NCI-H524 (cell line): ENCODE data around the gene VSTM5.
"Not testable (repeated sequence)": the region's sequence is repeated elsewhere in the genome, so short reads cannot be mapped to it uniquely, and the experiment has no call there.

Experiments
- DNase-seq, 2 experiments: peaks; one replicate each; lab custom pipeline; 2025; lab: John Stamatoyannopoulos, UW

VSTM5 gene, protein sequence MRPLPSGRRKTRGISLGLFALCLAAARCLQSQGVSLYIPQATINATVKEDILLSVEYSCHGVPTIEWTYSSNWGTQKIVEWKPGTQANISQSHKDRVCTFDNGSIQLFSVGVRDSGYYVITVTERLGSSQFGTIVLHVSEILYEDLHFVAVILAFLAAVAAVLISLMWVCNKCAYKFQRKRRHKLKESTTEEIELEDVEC

GRCh38 chr11:93850594-93851018 lies at the start of gene VSTM5:
Gene VSTM5, minus strand, starts transcription at chr11:93850618. Its CDS starts 116 bp downstream, at chr11:93850502.
- no peak for DNase-seq

DNA sequence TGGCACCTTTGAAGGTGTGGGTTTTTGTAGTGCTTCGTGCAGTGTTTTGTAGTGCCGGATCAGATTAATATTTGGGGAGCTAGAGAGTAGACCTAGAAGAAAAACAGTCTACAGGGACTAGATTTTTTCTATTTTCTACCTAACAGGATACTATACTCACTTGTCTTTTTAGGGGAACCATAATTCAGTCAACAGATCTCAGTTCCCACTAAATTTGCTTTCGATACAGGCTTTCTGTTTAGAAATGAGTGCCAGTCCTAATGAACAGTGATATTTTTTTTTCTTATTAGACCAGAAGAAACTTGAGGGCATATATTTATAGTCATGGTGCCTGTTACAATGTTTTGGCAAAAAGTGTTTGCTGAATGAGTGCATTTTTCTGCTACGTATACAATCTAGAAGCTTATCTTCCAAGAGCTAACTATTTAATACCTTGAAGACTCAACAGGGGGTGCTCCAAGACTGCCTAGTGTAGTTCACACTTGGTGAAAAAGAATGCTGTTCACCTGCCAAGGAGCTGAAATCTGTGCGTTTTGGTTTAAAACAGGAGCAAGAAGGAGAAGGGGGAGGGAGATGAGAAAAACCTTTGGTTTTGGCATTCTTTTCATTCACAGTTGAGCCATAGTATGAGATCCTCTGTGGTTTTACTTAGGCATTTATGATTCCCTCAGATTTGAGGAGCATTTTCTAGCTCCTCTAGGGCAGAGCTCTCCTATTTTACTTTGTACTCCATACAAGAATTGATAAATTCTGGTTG lies 44.9 kb upstream of the VSTM5 start:
- peak; percentile 5 to 64 for DNase-seq

DNA sequence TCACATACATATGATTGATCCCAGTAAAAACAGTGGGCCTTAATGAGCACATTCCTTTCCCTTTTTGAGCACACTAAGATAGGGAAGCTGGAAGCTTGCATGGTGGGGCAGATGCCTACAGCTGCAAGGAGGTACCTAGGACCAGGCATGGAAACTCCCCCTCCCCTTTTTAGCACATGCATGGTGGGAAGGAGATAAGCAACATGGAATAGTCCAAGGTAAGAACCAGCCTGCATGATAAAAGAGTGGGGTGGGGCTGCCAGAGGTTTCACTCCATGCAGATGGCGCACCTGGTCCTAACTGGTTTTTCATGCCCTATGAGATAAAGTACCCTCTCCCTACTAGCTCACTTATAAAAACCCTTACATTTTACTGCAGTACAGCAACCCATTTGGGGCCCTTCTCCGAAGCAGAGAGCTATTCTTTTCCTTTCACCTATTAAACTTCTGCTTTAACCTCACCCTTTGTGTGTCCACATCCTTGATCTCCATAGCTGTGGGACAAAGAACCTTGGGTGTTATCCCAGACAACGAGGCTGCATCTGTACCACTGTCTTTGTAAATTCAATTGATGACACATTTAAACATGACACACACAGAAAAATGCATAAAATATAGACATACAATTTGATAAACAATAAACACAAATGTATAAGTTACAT lies 40.1 kb upstream of the VSTM5 start:
- DNase-seq, result no peak

DNA sequence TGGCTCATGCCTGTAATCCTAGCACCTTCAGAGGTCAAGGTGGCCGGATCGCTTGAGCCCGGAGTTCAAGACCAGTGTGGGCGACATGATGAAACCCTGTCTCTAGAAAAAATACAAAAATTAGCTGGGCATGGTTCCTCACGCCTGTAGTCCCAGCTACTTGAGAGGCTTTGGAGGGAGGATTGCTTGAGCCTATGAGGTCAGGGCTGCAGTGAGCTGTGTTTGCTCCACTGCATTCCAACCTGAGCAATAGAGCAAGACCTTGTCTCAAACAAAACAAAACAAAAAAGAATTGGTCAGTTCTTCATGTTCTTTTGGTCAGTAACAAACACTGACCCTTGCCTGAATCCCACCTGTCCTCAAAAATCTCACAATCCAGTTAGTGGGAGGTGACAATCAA lies 36.7 kb upstream of the VSTM5 start:
- DNase-seq, result no peak

- not testable (repeated sequence) for DNase-seq
Observed at GRCh38 chr11:93879114-93879513, 28.7 kb upstream of the VSTM5 start.

DNA sequence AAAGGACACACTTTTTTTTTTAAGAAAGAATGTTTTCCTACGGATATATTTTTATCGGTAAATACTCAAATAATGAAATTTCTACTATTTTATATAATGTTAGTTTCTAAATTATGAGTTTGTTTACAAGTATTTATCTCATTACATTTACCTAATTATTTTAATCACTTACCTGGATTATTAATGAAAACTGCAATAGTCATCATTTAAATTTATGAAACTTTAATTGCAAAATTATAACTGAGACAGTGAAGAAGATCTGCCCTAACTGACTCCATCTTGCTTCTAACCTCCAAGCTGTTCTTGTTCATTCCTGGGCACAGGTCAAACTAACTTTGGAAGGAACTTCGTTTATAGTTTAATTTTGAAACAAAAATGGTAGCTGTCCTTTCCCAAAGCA lies 25.2 kb upstream of the VSTM5 start:
- DNase-seq, result no peak

GRCh38 chr11:93871526-93871925 lies 21.1 kb upstream of the VSTM5 start:
- no peak for DNase-seq

GRCh38 chr11:93870616-93871015 lies 20.2 kb upstream of the VSTM5 start:
- no peak for DNase-seq

GRCh38 chr11:93869830-93870229 lies 19.4 kb upstream of the VSTM5 start:
- no peak for DNase-seq

DNA sequence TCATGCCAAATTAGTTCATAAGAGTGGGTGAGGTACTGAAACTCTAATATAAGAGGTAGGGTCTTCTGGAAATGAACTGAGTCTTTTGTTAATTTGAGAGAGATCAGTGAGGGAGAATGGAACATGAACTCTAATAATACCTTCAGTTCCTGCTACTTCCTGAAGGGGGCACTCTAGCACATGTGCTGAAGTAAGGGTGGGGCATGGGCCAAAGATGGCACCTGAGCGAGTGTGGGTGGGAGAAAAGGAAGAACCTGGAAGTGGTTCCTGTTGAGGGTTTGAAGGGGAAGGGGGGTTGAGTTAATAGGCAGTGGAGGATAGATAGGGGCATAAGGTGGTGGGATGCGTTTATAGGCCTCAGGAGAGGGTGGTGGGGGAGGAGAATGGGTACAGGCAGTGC lies 18.0 kb upstream of the VSTM5 start:
- DNase-seq, result not testable (repeated sequence)

DNA sequence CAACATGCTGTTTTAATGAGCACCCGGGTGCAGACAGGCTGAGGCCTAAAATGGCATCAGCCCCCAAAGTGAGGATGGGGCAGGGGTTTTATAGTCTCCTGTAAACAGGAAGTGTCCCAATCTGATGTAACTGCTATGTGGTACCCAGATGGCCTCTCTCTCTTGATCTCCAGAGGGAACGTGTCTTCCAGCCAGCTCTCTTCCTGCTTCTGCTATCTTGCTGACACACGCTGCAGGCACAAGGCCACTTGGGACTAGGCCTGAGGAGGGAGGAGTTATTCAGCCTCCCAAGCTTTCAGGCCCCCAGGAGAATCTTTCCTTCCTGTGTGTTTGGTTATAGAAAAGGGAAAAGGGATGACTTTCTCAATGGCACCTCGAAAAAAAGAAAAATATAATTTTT lies 11.4 kb upstream of the VSTM5 start:
- DNase-seq, result no peak

DNA sequence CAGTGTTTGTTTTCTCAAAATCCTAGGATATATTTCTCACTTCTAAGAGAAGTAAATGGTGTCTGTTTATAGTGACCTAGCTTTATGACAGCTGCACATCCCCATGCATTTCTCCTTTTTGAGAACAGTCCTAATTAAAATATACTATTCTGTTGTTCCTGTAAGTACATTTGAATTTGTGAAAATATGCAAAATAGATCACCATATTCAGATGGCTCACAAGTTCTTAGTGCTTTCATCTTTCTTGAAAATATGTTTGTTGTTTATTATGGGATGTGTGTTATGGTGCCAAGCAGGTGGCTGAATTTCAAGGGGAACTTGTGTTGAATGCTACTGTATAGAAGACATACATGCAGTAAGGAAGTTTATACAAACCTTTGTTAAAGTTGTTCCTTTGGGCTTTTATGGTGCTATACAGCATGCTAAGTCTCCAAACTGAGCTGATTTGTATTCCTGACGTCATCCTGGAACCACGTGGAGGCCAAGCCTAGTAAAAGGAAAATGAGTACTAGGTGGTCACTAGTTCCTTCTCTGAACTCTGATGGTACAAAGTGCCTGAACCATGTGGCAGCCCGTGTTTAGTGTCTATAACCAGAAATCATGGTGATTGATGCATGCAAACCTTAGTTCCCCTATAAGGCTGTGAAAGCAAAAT lies 7.8 kb upstream of the VSTM5 start:
- no peak for DNase-seq

- DNase-seq, result no peak
Observed at GRCh38 chr11:93857413-93858120, 7.1 kb upstream of the VSTM5 start.

DNA sequence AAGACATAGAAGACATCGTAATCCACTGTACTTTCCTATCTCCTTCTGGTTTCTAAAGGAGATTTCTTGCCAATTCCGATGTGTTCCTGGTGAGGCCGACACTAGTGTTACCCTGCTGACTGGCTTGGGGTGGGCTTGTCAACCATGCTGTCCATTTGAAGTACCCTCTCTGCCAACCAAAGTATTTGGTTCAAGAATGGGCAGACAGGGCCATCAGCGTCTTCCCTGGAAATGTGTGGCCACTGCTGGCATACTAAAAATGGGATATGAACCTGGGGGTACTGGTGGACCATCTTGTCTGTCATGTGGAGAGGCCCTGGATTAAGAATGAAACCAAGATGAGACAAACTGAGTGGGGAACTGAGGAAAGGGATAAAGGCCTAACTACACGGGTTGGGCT lies 1.8 kb upstream of the VSTM5 start:
- no peak for DNase-seq

GRCh38 chr11:93849751-93850593 lies 446 bp downstream of the VSTM5 start:
- no peak for DNase-seq

- DNase-seq, result no peak
Observed at GRCh38 chr11:93849201-93849600, 1.2 kb downstream of the VSTM5 start.

DNA sequence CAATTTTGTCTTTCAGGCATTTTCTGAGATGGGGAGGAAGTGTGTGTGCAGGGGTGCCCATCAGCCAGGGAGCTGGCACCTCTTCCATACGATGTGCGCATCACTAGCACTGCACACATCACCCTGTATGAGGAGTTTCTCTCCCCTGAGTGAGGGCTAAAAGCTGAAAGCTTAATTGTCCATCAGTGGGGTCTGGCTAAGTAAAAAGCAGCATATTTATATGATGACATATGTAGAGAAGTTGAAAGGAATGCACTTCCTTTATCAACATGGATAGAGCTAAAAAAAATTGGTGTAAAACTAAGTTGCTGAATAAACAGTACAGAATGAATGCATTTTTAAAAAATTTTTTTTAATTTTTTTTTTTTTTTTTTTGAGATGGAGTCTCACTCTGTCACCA lies 4.0 kb downstream of the VSTM5 start:
- DNase-seq, result no peak

- no peak for DNase-seq
Observed at GRCh38 chr11:93845181-93846092, 5.0 kb downstream of the VSTM5 start.

- DNase-seq, result no peak
Observed at GRCh38 chr11:93844568-93844967, 5.8 kb downstream of the VSTM5 start.

DNA sequence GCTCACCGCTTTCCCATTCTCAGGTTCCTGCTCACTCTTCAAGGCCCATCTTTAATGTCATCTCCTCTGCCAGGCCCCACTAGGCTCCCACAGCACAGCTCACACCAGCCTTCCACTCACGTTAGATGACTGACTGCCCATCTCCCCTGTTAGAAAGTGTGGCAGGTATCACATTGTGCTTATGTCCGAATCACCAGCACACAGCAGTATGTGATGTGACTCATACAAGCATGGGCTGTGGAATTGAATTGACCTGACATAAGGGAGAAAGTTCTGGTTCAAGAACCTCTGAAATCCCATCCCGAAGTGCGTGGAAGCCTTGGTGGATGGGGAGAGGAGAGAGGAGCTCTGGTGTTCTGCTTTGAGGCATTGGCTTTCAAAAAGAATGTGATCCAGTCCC lies 6.5 kb downstream of the VSTM5 start:
- DNase-seq, result no peak
